Esophagus muscularis mucosa (tissue), 4 donors: Measurements from ENCODE around the gene CALCOCO1. TPM values are rescaled to one million over a fixed set of nuclear protein-coding genes. Genes with fewer than 3 reads are reported as not detected.
A peak's percentile ranks its signal among the peaks of the same experiment; 100 is the strongest.

Source experiments
- DNase-seq: peaks from one replicate; pipeline ENCODE4 v3.0.0-alpha.2; 2017; ENCODE audit errors: extremely low spot score
- H3K27ac ChIP-seq, 4 donors: fragments of 200-600 bp; sonication (generic); replicated peaks in 1 of 4; 1 replicate in 3 of 4; 2 replicates in 1 of 4; pipeline ENCODE4 v1.5.1; 2016 to 2019; ENCODE audit warnings: mild to moderate bottlenecking in 1 of 4
- H3K27me3 ChIP-seq, 4 donors: fragments of 200-600 bp; sonication (generic); one replicate each; pipeline versions ENCODE4 v1.5.1 to v1.6.0; 2016 to 2019
- H3K36me3 ChIP-seq, 4 donors: fragments of 200-600 bp; sonication (generic); one replicate each; pipeline ENCODE4 v1.5.1; 2016 to 2019
- H3K4me1 ChIP-seq, 4 donors: fragments of 200-600 bp; sonication (generic); one replicate each; pipeline ENCODE4 v1.5.1; 2016 to 2019
- H3K4me3 ChIP-seq, 4 donors: fragments of 200-600 bp; sonication (generic); 1 replicate in 2 of 4; 2 replicates in 2 of 4; pipeline ENCODE4 v1.5.1; 2016 to 2019; ENCODE audit warnings: mild to moderate bottlenecking in 4 of 4, moderate library complexity in 1 of 4
- H3K9me3 ChIP-seq, 4 donors: fragments of 200-600 bp; sonication (generic); 1 replicate in 3 of 4; 2 replicates in 1 of 4; pipeline ENCODE4 v1.5.1; 2016 to 2019
- EP300 ChIP-seq: sonication (generic); formaldehyde crosslinking; IDR thresholded peaks from one replicate; pipeline ENCODE4 v1.6.1; 2017; ENCODE audit warnings: antibody characterized with exemption
- POLR2A ChIP-seq: fragments of 450-650 bp; IDR thresholded peaks from one replicate; pipeline ENCODE4 v1.6.1; 2017; ENCODE audit warnings: antibody characterized with exemption, moderate library complexity, mild to moderate bottlenecking, low read depth
- POLR2AphosphoS5 ChIP-seq, 2 donors: sonication (generic); formaldehyde crosslinking; IDR thresholded peaks; one replicate each; pipeline ENCODE4 v1.6.1; 2017; ENCODE audit warnings: antibody characterized with exemption in 2 of 2
- WGBS: methylation state at CpG from one replicate; pipeline ENCODE4 v1.1.5; 2018; 5-methylcytosine and 5-hydroxymethylcytosine counted together
- intact Hi-C: fragments of 100-400 bp; cut with DNase I; formaldehyde crosslinking; loops from one replicate; pipeline ENCODE4 v1.15.1; 2023
- total RNA-seq, 4 donors: library from RNA; depleted of rRNA; stranded (reverse); fragments of >200 nt; gene quantifications; one replicate each; pipeline versions ENCODE4 v1.1.0 to v1.2.1, GENCODE V29; 2016
- TF ChIP-seq, protein P1 (sequence below), 3 experiments: fragments of 200-600 bp in 2 of 3; fragments of 450-650 bp in 1 of 3; sonication (generic) in 2 of 3; IDR thresholded peaks; one replicate each; pipeline ENCODE4 v1.5.1; 2017 to 2019; ENCODE audit warnings: antibody characterized with exemption in 3 of 3, mild to moderate bottlenecking in 2 of 3, moderate library complexity in 1 of 3

The CALCOCO1 gene
- total RNA-seq, 4 donors from 2014 or later = 252 to 487 (median 347) TPM

DNA sequence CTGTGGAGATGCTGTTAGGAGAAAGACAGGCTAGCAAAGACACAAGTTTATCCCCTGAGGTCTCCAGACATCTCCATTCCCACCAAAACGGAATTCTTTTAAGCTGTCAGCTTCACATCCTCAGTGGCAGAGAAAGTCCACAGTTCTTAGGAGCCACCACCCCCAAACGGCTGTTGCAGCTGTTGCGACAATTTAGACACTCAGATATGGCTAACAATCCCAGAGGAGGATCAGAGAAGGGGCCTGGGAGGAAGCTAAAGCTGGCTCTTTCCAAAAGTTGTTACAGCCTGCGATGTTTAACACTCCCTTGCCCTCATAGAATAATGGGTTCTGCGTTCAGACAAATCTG lies 49.5 kb downstream of the CALCOCO1 start:
- H3K4me1 ChIP-seq = peaks cover 28 to 53% (median 43%) of the 10 kb centered on the region in 4 donors
- H3K27ac ChIP-seq = peak overlapping the region; percentile 91 to 97 (median 94)
- intact Hi-C loops = loop anchor here (5.0 kb wide), 1 partner anchor 50 kb away; the partner anchor contains the start of gene ATF7
- WGBS = 50% methylated on average over 5 of the region's 5 CpGs
- no peaks in the 10 kb centered on the region for H3K27me3 ChIP-seq
- H3K9me3 ChIP-seq = no peaks in the 10 kb centered on the region
- DNase-seq = no peak
- H3K36me3 ChIP-seq = peaks cover 0 to 13% (median 9%) of the 10 kb centered on the region in 4 donors
- TF ChIP-seq POLR2A (no peak), EP300 (no peak), POLR2AphosphoS5 (IDR thresholded peaks at IDR 0.05) (no peak)
- TF ChIP-seq, protein P1, sequence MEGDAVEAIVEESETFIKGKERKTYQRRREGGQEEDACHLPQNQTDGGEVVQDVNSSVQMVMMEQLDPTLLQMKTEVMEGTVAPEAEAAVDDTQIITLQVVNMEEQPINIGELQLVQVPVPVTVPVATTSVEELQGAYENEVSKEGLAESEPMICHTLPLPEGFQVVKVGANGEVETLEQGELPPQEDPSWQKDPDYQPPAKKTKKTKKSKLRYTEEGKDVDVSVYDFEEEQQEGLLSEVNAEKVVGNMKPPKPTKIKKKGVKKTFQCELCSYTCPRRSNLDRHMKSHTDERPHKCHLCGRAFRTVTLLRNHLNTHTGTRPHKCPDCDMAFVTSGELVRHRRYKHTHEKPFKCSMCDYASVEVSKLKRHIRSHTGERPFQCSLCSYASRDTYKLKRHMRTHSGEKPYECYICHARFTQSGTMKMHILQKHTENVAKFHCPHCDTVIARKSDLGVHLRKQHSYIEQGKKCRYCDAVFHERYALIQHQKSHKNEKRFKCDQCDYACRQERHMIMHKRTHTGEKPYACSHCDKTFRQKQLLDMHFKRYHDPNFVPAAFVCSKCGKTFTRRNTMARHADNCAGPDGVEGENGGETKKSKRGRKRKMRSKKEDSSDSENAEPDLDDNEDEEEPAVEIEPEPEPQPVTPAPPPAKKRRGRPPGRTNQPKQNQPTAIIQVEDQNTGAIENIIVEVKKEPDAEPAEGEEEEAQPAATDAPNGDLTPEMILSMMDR (IDR thresholded peaks at IDR 0.05) = no peak
- peak overlapping the region; percentile 69 to 86 (median 82) for H3K4me3 ChIP-seq

DNA sequence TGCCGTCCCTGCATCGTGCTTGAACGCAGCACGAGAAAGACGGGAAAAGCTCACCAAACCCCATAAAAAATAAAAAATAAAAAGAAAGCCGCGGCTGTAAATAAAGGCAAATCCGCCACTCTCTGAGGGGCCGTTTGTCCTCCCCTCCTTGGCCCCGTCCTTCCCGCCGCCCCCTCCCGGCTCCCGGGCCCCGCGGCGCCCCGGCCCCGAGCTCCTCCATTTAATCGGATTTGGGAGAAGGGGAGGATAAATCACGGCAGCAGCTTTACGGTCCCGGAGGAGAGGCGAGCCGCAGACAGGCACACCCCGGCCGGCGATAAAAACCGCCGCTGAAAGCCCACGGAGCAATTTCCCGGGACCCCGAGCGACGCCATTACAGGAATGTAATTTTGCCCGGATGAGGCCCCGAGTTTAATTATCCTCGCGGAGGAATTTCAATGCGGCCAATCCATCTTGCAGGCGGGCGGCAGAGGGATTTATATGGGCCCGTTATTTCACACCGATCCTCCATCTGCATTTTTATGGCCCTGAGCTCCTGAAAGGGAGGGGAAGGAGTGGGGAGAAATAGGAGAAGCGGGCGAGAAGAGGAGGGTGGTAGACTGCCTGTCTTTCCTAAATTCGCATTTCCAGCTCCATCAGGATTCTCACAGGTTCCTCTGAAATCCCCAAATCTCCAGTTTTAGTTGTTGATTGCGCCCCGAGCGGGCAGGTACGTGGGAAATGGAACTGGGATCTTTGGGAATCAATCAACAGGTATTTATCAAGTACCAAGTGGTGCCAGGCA lies 50.0 kb downstream of the CALCOCO1 start:
- 14% methylated on average over 36 of the region's 51 CpGs for WGBS
- peaks cover 28 to 59% (median 47%) of the 10 kb centered on the region in 4 donors for H3K4me1 ChIP-seq
- H3K27me3 ChIP-seq = no peaks in the 10 kb centered on the region
- peaks cover 2 to 18% (median 15%) of the 10 kb centered on the region in 4 donors for H3K36me3 ChIP-seq
- no peaks in the 10 kb centered on the region for H3K9me3 ChIP-seq
- peak overlapping the region; percentile 91 to 97 (median 94) for H3K27ac ChIP-seq
- H3K4me3 ChIP-seq = peak overlapping the region; percentile 69 to 86 (median 82)
- intact Hi-C loops = loop anchor here (5.0 kb wide), 1 partner anchor 50 kb away; the partner anchor contains the start of gene ATF7
- no peak for DNase-seq
- TF ChIP-seq, protein P1 (IDR thresholded peaks at IDR 0.05) = no peak
- no peak for TF ChIP-seq EP300

DNA sequence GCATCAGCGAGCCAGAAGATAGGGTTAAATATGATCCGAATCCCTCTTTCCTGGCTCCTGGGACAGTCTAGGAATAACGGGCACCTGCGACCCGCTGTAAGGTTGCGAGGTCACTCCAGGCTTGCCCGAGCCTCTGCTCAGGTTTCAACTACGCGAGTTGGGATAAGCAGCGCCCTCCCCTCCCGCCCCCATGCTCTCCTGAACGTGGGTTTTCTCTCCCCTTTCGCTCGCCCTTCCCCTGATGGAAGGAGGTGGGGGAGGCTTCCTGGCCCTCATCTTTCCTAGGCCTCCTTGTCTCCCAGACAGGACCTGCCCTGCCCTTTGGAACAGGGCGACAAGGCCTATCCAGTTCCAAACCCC lies 50.6 kb downstream of the CALCOCO1 start:
- Histone ChIP-seq H3K4me3 (peak overlapping the region; percentile 69 to 86 (median 82)), H3K4me1 (peaks cover 28 to 60% (median 50%) of the 10 kb centered on the region in 4 donors), H3K27me3 (no peaks in the 10 kb centered on the region), H3K9me3 (no peaks in the 10 kb centered on the region), H3K27ac (peak overlapping the region; percentile 91 to 97 (median 94)), H3K36me3 (peaks cover 7 to 23% (median 20%) of the 10 kb centered on the region in 4 donors)
- no peak for TF ChIP-seq POLR2AphosphoS5 (IDR thresholded peaks at IDR 0.05)
- no peak for TF ChIP-seq EP300
- TF ChIP-seq POLR2A = no peak
- TF ChIP-seq, protein P1 (IDR thresholded peaks at IDR 0.05) = no peak
- intact Hi-C loops = loop anchor here (1.0 to 5.0 kb wide), 2 partner anchors 49 to 133 kb away; partner anchors contain the start of gene ATF7
- 0% methylated on average over 13 of the region's 15 CpGs for WGBS
- no peak for DNase-seq

DNA sequence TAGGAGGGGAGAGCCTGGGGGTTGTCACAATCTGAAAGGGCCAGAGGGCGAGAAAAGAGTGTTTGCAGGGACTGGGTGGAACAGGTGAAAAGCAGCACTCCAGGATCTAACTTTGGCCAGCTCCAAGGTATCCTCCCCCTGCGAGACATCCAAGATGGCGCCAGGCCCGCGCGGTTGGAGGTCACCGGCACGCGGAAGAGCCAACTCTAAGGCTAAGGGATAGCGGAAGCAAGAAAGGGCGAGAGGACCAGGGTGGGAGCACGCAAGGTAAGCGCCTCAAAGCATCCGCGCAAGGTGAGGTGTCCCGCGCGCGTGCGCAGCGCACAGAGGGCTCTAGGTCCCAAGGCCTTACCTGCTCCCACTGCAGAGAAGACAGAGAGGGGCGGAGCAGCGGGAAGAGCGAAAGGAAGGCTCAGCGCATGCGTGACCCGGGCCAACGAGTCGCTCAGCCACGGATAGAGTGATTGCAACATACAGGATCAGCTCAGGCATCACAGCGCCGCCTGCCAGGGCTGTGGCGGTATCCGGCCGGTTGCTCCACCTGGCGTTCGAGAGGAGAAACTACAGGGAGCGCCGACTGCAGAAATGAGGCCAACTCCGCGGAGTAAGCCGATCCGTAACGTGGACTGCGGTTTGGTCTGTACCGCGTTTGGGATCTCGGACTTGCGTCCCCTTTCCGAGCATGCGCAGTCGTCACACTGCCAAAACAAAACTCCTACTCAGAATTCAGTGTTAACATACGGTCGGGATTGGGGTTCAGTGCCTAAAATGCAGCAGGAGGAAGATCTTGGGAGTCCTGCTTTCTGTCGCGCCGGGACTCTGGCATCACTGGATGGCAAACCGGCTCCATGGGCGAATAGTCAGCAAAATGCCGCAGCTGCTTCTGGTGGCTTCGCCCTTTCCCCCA lies 51.3 kb downstream of the CALCOCO1 start, which contains the start of gene ATP5MC2:
Gene ATP5MC2, minus strand, starts transcription at position 383 of the 907 bp plus-strand sequence. CDS start 3,469 bp downstream, outside the sequence.
- peak within 1 kb of the TSS; percentile 69 to 86 (median 82) for H3K4me3 ChIP-seq
- TF ChIP-seq POLR2A = no peak
- TF ChIP-seq, protein P1 (IDR thresholded peaks at IDR 0.05) = peak; percentile 98 to 99 (median 99)
- TF ChIP-seq POLR2AphosphoS5 (IDR thresholded peaks at IDR 0.05) = peak; percentile 86 to 96
- no peak for TF ChIP-seq EP300
- intact Hi-C loops = loop anchor here (1.0 to 5.0 kb wide), 2 partner anchors 49 to 133 kb away; partner anchors contain the start of gene ATF7
- no peaks in the 10 kb centered on the region for H3K9me3 ChIP-seq
- peak; percentile 99 for DNase-seq
- no peaks in the 10 kb centered on the region for H3K27me3 ChIP-seq
- peak within 1 kb of the TSS; percentile 91 to 97 (median 94) for H3K27ac ChIP-seq
- H3K4me1 ChIP-seq = peaks cover 28 to 60% (median 56%) of the 10 kb centered on the region in 4 donors
- H3K36me3 ChIP-seq = peaks cover 11 to 30% (median 27%) of the 10 kb centered on the region in 4 donors
- WGBS = under 1% methylated on average over 59 of the region's 61 CpGs
